SK-N-SH treated with all-trans-retinoic acid at 6 μM for 48 hours (cell line): ENCODE results near the gene LIMK2.

Experiments used
- ATAC-seq: fragments of 200-7000 bp; cut with Tn5 transposase; 3 replicates; pipeline ENCODE4 v1.9.1; 2020; ENCODE audit warnings: mild to moderate bottlenecking, moderate library complexity
- ARNTL ChIP-seq: fragments of 450-650 bp; formaldehyde crosslinking; IDR thresholded peaks from 2 replicates; pipeline ENCODE4 v1.5.0; 2020; ENCODE audit warnings: low read depth, mild to moderate bottlenecking, moderate library complexity, borderline replicate concordance
- BACH2 ChIP-seq: fragments of 250-450 bp; sonication (Bioruptor Pico); IDR thresholded peaks from 2 replicates; pipeline ENCODE4 v1.9.0; 2021; ENCODE audit warnings: mild to moderate bottlenecking, borderline replicate concordance
- CREB5 ChIP-seq: fragments of 250-450 bp; sonication (Bioruptor Pico); IDR thresholded peaks from 2 replicates; pipeline ENCODE4 v1.5.1; 2020; ENCODE audit warnings: low read depth, mild to moderate bottlenecking, moderate library complexity
- CSDC2 ChIP-seq: fragments of 250-450 bp; sonication (Bioruptor Pico); IDR thresholded peaks from 2 replicates; pipeline ENCODE4 v1.5.0; 2020; ENCODE audit warnings: mild to moderate bottlenecking, moderate library complexity
- CSRNP3 ChIP-seq: fragments of 250-450 bp; sonication (Bioruptor Pico); IDR thresholded peaks from 2 replicates; pipeline ENCODE4 v1.5.1; 2021; ENCODE audit warnings: mild to moderate bottlenecking, moderate library complexity
- ESRRG ChIP-seq: fragments of 250-450 bp; sonication (Bioruptor Pico); IDR thresholded peaks from 2 replicates; pipeline ENCODE4 v1.6.1; 2021; ENCODE audit warnings: mild to moderate bottlenecking
- GLIS3 ChIP-seq: fragments of 250-450 bp; sonication (Bioruptor Pico); IDR thresholded peaks from 2 replicates; pipeline ENCODE4 v1.5.0; 2020; ENCODE audit warnings: mild to moderate bottlenecking, moderate library complexity
- OSR1 ChIP-seq: fragments of 250-450 bp; sonication (Bioruptor Pico); IDR thresholded peaks from 2 replicates; pipeline ENCODE4 v1.8.0; 2022; ENCODE audit warnings: moderate library complexity, mild to moderate bottlenecking, inconsistent platforms
- PATZ1 ChIP-seq: fragments of 250-450 bp; sonication (Bioruptor Pico); IDR thresholded peaks from 2 replicates; pipeline ENCODE4 v1.8.0; 2020; ENCODE audit warnings: mild to moderate bottlenecking, moderate library complexity, borderline replicate concordance
- POU6F1 ChIP-seq: fragments of 250-450 bp; sonication (Bioruptor Pico); IDR thresholded peaks from 2 replicates; pipeline ENCODE4 v1.8.0; 2021; ENCODE audit warnings: low read depth, mild to moderate bottlenecking, moderate library complexity, borderline replicate concordance
- PPARA ChIP-seq: fragments of 250-450 bp; sonication (Bioruptor Pico); IDR thresholded peaks from 2 replicates; pipeline ENCODE4 v1.5.0; 2020; ENCODE audit warnings: mild to moderate bottlenecking, borderline replicate concordance
- SNAI2 ChIP-seq: fragments of 250-450 bp; sonication (Bioruptor Pico); IDR thresholded peaks from 2 replicates; pipeline ENCODE4 v1.5.0; 2020; ENCODE audit warnings: mild to moderate bottlenecking, moderate library complexity
- TCF4 ChIP-seq: fragments of 250-450 bp; sonication (Bioruptor Pico); IDR thresholded peaks from 2 replicates; pipeline ENCODE4 v1.8.0; 2021; ENCODE audit warnings: mild to moderate bottlenecking, moderate library complexity, borderline replicate concordance
- TOX ChIP-seq: fragments of 250-450 bp; sonication (Bioruptor Pico); IDR thresholded peaks from 2 replicates; pipeline ENCODE4 v1.8.0; 2021; ENCODE audit warnings: mild to moderate bottlenecking, moderate library complexity, borderline replicate concordance
- TSHZ2 ChIP-seq: fragments of 250-450 bp; sonication (Bioruptor Pico); IDR thresholded peaks from 2 replicates; pipeline ENCODE4 v1.5.0; 2020; ENCODE audit warnings: mild to moderate bottlenecking, moderate library complexity
- ZC3H10 ChIP-seq: fragments of 250-450 bp; sonication (Bioruptor Pico); IDR thresholded peaks from 2 replicates; pipeline ENCODE4 v1.5.1; 2021; ENCODE audit warnings: mild to moderate bottlenecking, moderate library complexity
- ZFP3 ChIP-seq: fragments of 250-450 bp; sonication (Bioruptor Pico); IDR thresholded peaks from 2 replicates; pipeline ENCODE4 v1.5.0; 2020; ENCODE audit warnings: mild to moderate bottlenecking, moderate library complexity
- ZFP30 ChIP-seq: fragments of 450-650 bp; formaldehyde crosslinking; IDR thresholded peaks from 2 replicates; pipeline ENCODE4 v1.5.0; 2022; ENCODE audit warnings: mild to moderate bottlenecking, moderate library complexity
- ZNF565 ChIP-seq: fragments of 450-650 bp; formaldehyde crosslinking; conservative IDR thresholded peaks from 2 replicates; pipeline ENCODE4 v1.5.0; 2020; ENCODE audit warnings: low read depth, mild to moderate bottlenecking, moderate library complexity
- ZNF70 ChIP-seq: fragments of 450-650 bp; formaldehyde crosslinking; IDR thresholded peaks from 2 replicates; pipeline ENCODE4 v1.5.0; 2020; ENCODE audit warnings: mild to moderate bottlenecking, moderate library complexity
- ZNF8 ChIP-seq: fragments of 450-650 bp; formaldehyde crosslinking; IDR thresholded peaks from 2 replicates; pipeline ENCODE4 v1.5.0; 2020; ENCODE audit warnings: mild to moderate bottlenecking, moderate library complexity

LIMK2 gene

GRCh38 chr22:31272522-31273446 is 60.7 kb downstream of the LIMK2 start (continued):
- TF ChIP-seq TSHZ2 (CRISPR knock-in tag), result no peak

- no peak for ATAC-seq
- TF ChIP-seq SNAI2 (CRISPR knock-in tag) (no peak), TOX (CRISPR knock-in tag) (no peak), ZFP30 (no peak), BACH2 (no peak), ESRRG (CRISPR knock-in tag) (no peak), OSR1 (CRISPR knock-in tag) (no peak), PATZ1 (CRISPR knock-in tag) (no peak), GLIS3 (CRISPR knock-in tag) (no peak), ZNF70 (CRISPR knock-in tag) (no peak), ARNTL (CRISPR knock-in tag) (no peak), TSHZ2 (CRISPR knock-in tag) (no peak), CREB5 (CRISPR knock-in tag) (no peak), CSDC2 (CRISPR knock-in tag) (no peak), ZFP3 (CRISPR knock-in tag) (no peak), ZC3H10 (CRISPR knock-in tag) (no peak)
Observed at GRCh38 chr22:31274017-31274416, 61.9 kb downstream of the LIMK2 start.

GRCh38 chr22:31275018-31275417 is 62.9 kb downstream of the LIMK2 start:
- ATAC-seq, result no peak
- TF ChIP-seq OSR1 (CRISPR knock-in tag), result no peak
- no peak for TF ChIP-seq ZNF8 (CRISPR knock-in tag)
- TF ChIP-seq ARNTL (CRISPR knock-in tag), result no peak
- no peak for TF ChIP-seq POU6F1 (CRISPR knock-in tag)
- no peak for TF ChIP-seq ZFP3 (CRISPR knock-in tag)
- no peak for TF ChIP-seq GLIS3 (CRISPR knock-in tag)
- no peak for TF ChIP-seq ZC3H10 (CRISPR knock-in tag)
- TF ChIP-seq PATZ1 (CRISPR knock-in tag), result no peak
- TF ChIP-seq TCF4 (CRISPR knock-in tag), result no peak
- TF ChIP-seq CREB5 (CRISPR knock-in tag), result no peak
- no peak for TF ChIP-seq ESRRG (CRISPR knock-in tag)
- TF ChIP-seq PPARA, result no peak
- no peak for TF ChIP-seq CSRNP3 (CRISPR knock-in tag)
- no peak for TF ChIP-seq ZNF565 (CRISPR knock-in tag)
